ENCODE measurements around the gene MGMT. TPM values are rescaled to one million over a fixed set of nuclear protein-coding genes. Genes with fewer than 3 reads are reported as not detected.

Gene MGMT
- total and polyA plus RNA-seq, 2 of the 4 experiments (the other 2 are of a cell fraction), result 11.5 to 17.8 TPM

DNA sequence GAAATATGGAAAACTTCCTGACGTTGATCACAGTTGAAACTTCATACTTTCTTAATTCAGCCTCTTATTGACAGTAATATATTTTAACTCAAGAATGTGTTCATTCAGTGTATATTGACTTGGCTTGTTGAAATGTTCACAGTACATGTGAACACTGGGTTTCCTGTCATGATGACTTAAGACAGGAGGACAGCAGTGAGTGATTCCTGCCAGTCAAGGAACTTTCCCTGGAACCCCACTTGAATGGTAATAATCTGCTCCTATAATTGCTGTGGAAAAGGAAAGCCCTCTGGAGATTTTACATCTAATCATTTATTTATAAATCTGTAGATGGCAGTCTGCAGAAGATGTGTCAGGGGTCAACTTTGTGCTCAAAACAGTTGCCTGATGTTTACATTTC lies 216.5 kb downstream of the MGMT start:
- TF ChIP-seq NFE2L2 (IDR thresholded peaks at IDR 0.05; ENCODE audit: low read depth, low read length) (no peak), RFX5 (IDR thresholded peaks at IDR 0.05; ENCODE audit: low read depth, low read length) (no peak), BHLHE40 (IDR thresholded peaks at IDR 0.05; ENCODE audit: low read depth, low read length) (no peak), SMC3 (IDR thresholded peaks at IDR 0.05; ENCODE audit: low read depth, low read length) (no peak), MAZ (IDR thresholded peaks at IDR 0.05; ENCODE audit: borderline replicate concordance, low read depth, low read length) (no peak), RCOR1 (IDR thresholded peaks at IDR 0.05; ENCODE audit: insufficient replicate concordance, low read length) (no peak), RAD21 (IDR thresholded peaks at IDR 0.05; ENCODE audit: low read length) (no peak), MXI1 (IDR thresholded peaks at IDR 0.05; ENCODE audit: borderline replicate concordance, low read depth, low read length) (no peak), CEBPB (IDR thresholded peaks at IDR 0.05; ENCODE audit: low read depth, low read length) (no peak), POLR2A (IDR thresholded peaks at IDR 0.05; ENCODE audit: low read depth, low read length) (no peak), FOS (IDR thresholded peaks at IDR 0.05; ENCODE audit: low read depth, low read length) (no peak), CHD1 (IDR thresholded peaks at IDR 0.05; ENCODE audit: low read depth, low read length) (no peak), MAFK (IDR thresholded peaks at IDR 0.05; ENCODE audit: low read depth, low read length) (no peak)
- TF ChIP-seq, protein P1, sequence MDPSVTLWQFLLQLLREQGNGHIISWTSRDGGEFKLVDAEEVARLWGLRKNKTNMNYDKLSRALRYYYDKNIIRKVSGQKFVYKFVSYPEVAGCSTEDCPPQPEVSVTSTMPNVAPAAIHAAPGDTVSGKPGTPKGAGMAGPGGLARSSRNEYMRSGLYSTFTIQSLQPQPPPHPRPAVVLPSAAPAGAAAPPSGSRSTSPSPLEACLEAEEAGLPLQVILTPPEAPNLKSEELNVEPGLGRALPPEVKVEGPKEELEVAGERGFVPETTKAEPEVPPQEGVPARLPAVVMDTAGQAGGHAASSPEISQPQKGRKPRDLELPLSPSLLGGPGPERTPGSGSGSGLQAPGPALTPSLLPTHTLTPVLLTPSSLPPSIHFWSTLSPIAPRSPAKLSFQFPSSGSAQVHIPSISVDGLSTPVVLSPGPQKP (IDR thresholded peaks at IDR 0.05; ENCODE audit: borderline replicate concordance, low read depth, low read length), result no peak
- TF ChIP-seq, protein P2, sequence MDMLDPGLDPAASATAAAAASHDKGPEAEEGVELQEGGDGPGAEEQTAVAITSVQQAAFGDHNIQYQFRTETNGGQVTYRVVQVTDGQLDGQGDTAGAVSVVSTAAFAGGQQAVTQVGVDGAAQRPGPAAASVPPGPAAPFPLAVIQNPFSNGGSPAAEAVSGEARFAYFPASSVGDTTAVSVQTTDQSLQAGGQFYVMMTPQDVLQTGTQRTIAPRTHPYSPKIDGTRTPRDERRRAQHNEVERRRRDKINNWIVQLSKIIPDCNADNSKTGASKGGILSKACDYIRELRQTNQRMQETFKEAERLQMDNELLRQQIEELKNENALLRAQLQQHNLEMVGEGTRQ (IDR thresholded peaks at IDR 0.05; ENCODE audit: low read depth, low read length), result no peak
- TF ChIP-seq, protein P3, sequence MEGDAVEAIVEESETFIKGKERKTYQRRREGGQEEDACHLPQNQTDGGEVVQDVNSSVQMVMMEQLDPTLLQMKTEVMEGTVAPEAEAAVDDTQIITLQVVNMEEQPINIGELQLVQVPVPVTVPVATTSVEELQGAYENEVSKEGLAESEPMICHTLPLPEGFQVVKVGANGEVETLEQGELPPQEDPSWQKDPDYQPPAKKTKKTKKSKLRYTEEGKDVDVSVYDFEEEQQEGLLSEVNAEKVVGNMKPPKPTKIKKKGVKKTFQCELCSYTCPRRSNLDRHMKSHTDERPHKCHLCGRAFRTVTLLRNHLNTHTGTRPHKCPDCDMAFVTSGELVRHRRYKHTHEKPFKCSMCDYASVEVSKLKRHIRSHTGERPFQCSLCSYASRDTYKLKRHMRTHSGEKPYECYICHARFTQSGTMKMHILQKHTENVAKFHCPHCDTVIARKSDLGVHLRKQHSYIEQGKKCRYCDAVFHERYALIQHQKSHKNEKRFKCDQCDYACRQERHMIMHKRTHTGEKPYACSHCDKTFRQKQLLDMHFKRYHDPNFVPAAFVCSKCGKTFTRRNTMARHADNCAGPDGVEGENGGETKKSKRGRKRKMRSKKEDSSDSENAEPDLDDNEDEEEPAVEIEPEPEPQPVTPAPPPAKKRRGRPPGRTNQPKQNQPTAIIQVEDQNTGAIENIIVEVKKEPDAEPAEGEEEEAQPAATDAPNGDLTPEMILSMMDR (conservative IDR thresholded peaks at IDR 0.05; ENCODE audit: low read depth, low read length), result no peak
- ATAC-seq (ENCODE audit: low read depth), result no peak

More for the DNA sequence above, 216.5 kb downstream of the MGMT start:
- H2BK5ac ChIP-seq (ENCODE audit: low read depth, low read length, poor library complexity, severe bottlenecking), result no peak overlapping the region
- POLR2A ChIA-PET (ENCODE audit: unreplicated experiment), result no interaction called here
- no peak overlapping the region for H2BK20ac ChIP-seq (ENCODE audit: low read depth, low read length)
- H3K9me1 ChIP-seq (ENCODE audit: insufficient read depth, low read length), result no peaks in the 10 kb centered on the region
- no CpG with 5 or more reads among the region's 1 CpG for WGBS, 2 experiments (ENCODE audit: extremely low coverage in 2 of 2, insufficient read length in 1 of 2)
- no peaks in the 10 kb centered on the region for H3K79me1 ChIP-seq (ENCODE audit: low read depth in 1 of 2, low read length in 2 of 2)
- no peaks in the 10 kb centered on the region for H3K4me1 ChIP-seq (ENCODE audit: control insufficient read depth, insufficient read depth, low read length)
- no peak overlapping the region for H2AFZ ChIP-seq (replicated peaks; ENCODE audit: low read length, poor library complexity)
- no peak overlapping the region for H2AK9ac ChIP-seq (replicated peaks; ENCODE audit: low read depth, low read length, poor library complexity)
- no peak overlapping the region for H4K8ac ChIP-seq (ENCODE audit: low read depth in 2 of 2, low read length in 2 of 2)
- no peak overlapping the region for H3K4ac ChIP-seq (ENCODE audit: low read depth, low read length)
- intact Hi-C loops (cut with micrococcal nuclease) (no loop called here), in situ Hi-C loops (cut with MboI; ENCODE audit: low sequenced_read_pairs) (no loop called here), dilution Hi-C loops (cut with HindIII; ENCODE audit: low sequenced_read_pairs, unreplicated experiment) (no loop called here)
- no TSS peak for BruUV-seq (replicated peaks)
- H4K5ac ChIP-seq (ENCODE audit: low read depth, low read length), result no peak overlapping the region
- H2AK5ac ChIP-seq (ENCODE audit: low read depth, low read length), result no peak overlapping the region
- H3K4me3 ChIP-seq (ENCODE audit: insufficient read depth, low read depth, low read length), result no peak overlapping the region
- H3K9ac ChIP-seq (ENCODE audit: low read depth, low read length), result no peak overlapping the region
- H3K36me3 ChIP-seq (ENCODE audit: control insufficient read depth, insufficient read depth, low read length), result no peaks in the 10 kb centered on the region
- no peak for DNase-seq
- H4K20me1 ChIP-seq (ENCODE audit: insufficient read depth, low read length), result no peaks in the 10 kb centered on the region
- no peaks in the 10 kb centered on the region for H3K27me3 ChIP-seq (ENCODE audit: control insufficient read depth, insufficient read depth, low read length)
- H3K9me3 ChIP-seq (ENCODE audit: control insufficient read depth, insufficient read depth, low read length), result peaks cover 6% of the 10 kb centered on the region; the same call in 1 of the 2 replicates
- CTCF ChIA-PET, result no interaction called here
- H2BK120ac ChIP-seq (ENCODE audit: low read depth, low read length), result no peak overlapping the region
- no peak overlapping the region for H3K27ac ChIP-seq (ENCODE audit: insufficient read depth, low read length)
- H3K56ac ChIP-seq (ENCODE audit: extremely low read depth, insufficient read depth, low read length), result no peak overlapping the region
- H2BK15ac ChIP-seq (ENCODE audit: low read depth, low read length), result no peak overlapping the region
- H4K91ac ChIP-seq (ENCODE audit: insufficient read depth, low read depth, low read length), result no peak overlapping the region
- H3K4me2 ChIP-seq (ENCODE audit: low read depth, low read length), result no peak overlapping the region
- H3K18ac ChIP-seq (ENCODE audit: low read depth, low read length), result no peak overlapping the region
- H3K23ac ChIP-seq (ENCODE audit: low read depth, low read length), result no peak overlapping the region
- no peak overlapping the region for H3K14ac ChIP-seq (replicated peaks; ENCODE audit: low read depth, low read length)

Measured in IMR-90 (cell line).